GM12874 (cell line): ENCODE results near the gene ACKR1.

Experiments used
- TF ChIP-seq, protein P1 (sequence below): IDR thresholded peaks from 2 replicates; pipeline ENCODE4 v1.5.1; 2011; ENCODE audit warnings: low read depth, mild to moderate bottlenecking, control low read depth, low read length, moderate library complexity; ENCODE audit not compliant: insufficient read depth

The ACKR1 gene

GRCh38 chr1:159171254-159171687 is 33.4 kb upstream of the ACKR1 start, which contains the start of gene CADM3:
Gene CADM3, plus strand, starts transcription at chr1:159171615. Its CDS starts 151 bp downstream, at chr1:159171766.
- TF ChIP-seq, protein P1, sequence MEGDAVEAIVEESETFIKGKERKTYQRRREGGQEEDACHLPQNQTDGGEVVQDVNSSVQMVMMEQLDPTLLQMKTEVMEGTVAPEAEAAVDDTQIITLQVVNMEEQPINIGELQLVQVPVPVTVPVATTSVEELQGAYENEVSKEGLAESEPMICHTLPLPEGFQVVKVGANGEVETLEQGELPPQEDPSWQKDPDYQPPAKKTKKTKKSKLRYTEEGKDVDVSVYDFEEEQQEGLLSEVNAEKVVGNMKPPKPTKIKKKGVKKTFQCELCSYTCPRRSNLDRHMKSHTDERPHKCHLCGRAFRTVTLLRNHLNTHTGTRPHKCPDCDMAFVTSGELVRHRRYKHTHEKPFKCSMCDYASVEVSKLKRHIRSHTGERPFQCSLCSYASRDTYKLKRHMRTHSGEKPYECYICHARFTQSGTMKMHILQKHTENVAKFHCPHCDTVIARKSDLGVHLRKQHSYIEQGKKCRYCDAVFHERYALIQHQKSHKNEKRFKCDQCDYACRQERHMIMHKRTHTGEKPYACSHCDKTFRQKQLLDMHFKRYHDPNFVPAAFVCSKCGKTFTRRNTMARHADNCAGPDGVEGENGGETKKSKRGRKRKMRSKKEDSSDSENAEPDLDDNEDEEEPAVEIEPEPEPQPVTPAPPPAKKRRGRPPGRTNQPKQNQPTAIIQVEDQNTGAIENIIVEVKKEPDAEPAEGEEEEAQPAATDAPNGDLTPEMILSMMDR, result no peak

GRCh38 chr1:159171688-159172501 is 32.8 kb upstream of the ACKR1 start:
- TF ChIP-seq, protein P1, result no peak

DNA sequence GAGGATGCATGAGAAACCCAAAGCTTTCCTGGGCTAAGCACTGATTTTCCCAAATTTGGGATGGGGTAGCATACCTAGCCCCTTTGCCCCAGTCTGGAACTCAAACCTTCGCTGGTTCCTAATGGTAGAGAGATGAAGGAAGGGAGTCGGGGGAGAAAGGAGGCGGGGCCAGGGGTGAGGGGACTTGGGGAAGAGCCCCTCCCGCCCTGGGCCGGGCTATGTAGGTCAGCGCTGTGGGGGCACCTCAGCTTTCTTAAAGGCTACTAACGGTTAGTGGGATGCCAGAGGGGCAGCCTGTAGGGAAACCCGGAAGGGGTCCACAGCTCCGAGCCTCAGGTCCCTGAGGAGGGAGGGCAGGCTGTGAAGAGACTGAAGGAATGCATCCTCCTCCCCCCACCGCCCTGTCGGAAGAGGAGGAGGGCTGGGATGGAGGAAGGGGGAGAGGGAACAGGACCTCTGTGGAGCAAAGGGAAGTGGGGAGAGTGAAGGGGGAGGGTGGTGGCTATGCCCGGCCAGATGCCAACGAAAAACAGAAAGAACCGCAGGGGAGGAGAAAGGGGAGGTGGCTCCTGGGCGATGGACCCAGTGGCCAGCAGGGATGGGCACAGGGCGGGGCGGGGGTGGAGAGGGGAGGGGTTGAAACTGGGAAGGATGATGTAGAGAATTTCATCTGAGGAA is 31.9 kb upstream of the ACKR1 start:
- TF ChIP-seq, protein P1, result no peak

DNA sequence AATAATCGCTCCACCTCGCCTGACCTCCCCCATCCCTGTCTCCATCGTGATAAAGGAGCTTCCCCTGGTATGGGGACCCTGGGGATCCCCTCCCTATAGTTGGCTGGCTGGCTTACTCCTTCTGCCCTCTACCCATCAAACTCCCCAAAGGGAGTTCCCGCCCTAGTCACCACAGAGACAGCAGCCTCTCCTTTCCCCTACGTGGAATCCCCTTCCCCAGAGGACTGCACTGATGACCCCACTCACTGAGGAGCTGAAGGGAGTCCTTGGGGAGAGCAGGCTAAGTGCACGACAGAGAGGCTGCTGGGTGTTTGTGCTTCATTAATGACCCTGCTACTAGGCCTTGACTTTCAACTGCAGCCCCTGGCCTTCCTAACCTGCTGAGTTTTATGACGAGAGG is 31.4 kb upstream of the ACKR1 start:
- TF ChIP-seq, protein P1, result no peak

DNA sequence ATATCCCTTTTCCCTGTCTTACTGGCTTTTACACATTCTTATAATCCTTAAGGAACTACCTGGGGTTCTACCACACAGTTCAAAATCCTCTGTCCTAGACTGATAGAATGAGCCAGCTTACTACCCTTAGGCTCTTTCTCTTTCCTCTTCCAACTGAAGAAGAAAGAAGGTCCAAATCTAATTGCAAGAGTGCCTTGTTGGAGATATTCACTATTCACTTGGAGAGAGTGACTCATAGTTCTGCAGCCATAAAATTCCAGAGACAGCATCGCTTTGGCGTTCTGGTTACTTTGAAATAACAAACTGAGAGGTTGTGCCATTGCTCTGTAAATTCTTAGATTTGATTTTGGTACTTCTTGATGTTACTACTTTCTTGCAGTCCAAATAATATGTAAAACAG is 29.1 kb upstream of the ACKR1 start:
- TF ChIP-seq, protein P1, result no peak

DNA sequence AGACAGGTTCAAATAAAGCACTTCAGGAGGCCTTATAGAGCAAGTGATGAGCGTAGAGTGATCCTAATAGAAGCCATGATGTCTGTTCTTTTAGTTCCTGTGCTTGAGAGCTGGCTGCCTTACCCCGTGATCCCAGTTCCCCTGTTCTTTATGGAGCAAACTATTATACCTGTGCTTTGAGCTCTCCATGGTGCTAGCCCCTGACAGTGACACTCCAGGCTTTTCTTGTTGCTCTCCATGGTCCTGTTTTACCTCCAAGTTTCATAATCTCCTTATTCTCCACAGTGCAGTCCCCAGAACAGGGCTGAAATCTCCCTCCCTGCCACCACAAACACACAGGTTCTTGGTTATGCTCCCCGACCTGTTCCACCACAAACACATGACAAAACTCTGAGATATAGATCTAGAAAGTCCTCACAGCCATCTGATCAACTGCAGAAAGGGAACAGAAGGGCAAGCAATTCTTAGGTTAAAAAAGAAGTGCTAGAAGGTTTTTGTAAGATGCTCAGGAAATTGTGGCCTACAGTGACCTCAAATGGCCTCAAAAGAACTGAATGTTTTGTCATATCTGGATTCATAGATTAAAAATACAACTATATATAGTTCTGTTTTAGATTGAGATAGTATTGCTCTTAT is 27.3 kb upstream of the ACKR1 start:
- TF ChIP-seq, protein P1, result no peak

GRCh38 chr1:159179906-159180305 is 24.8 kb upstream of the ACKR1 start:
- TF ChIP-seq, protein P1, result no peak
